ENCODE measurements around the gene GFOD1. TPM values are rescaled to one million over a fixed set of nuclear protein-coding genes. Genes with fewer than 3 reads are reported as not detected.

GFOD1 gene
- polyA plus RNA-seq, 1 donor from 2014 or later: 7.0 TPM

GRCh38 chr6:13342414-13343019 is 144.9 kb downstream of the GFOD1 start:
- Histone ChIP-seq H3K27ac (ENCODE audit: low read length) (no peak overlapping the region), H2AFZ (ENCODE audit: low read depth, low read length) (no peak overlapping the region)
- TF ChIP-seq TAF1 (IDR thresholded peaks at IDR 0.05; ENCODE audit: low read depth) (no peak), REST (IDR thresholded peaks at IDR 0.05; ENCODE audit: borderline replicate concordance) (no peak), RAD21 (conservative IDR thresholded peaks at IDR 0.05) (no peak), EP300 (conservative IDR thresholded peaks at IDR 0.05; ENCODE audit: poor library complexity, severe bottlenecking) (no peak), CTCF (IDR thresholded peaks at IDR 0.05; ENCODE audit: poor library complexity, severe bottlenecking) (no peak), MXI1 (conservative IDR thresholded peaks at IDR 0.05; ENCODE audit: poor library complexity, severe bottlenecking) (no peak), SMC3 (conservative IDR thresholded peaks at IDR 0.05; ENCODE audit: poor library complexity) (no peak), EZH2 (IDR thresholded peaks at IDR 0.05; ENCODE audit: borderline replicate concordance, insufficient read depth, low read length, poor library complexity, severe bottlenecking) (no peak)

GRCh38 chr6:13339863-13340630 is 147.4 kb downstream of the GFOD1 start:
- Histone ChIP-seq H3K27ac (ENCODE audit: low read length) (no peak overlapping the region), H3K9me2 (ENCODE audit: insufficient read depth, low read length) (no peaks in the 10 kb centered on the region), H4K20me1 (ENCODE audit: insufficient read depth) (no peaks in the 10 kb centered on the region), H3K27me3 (ENCODE audit: insufficient read depth, low read depth, low read length) (no peaks in the 10 kb centered on the region), H3K36me3 (ENCODE audit: insufficient read depth, low read length) (no peaks in the 10 kb centered on the region), H3F3A (ENCODE audit: insufficient read depth, low read length, poor library complexity, severe bottlenecking) (no peaks in the 10 kb centered on the region), H3K4me3 (ENCODE audit: low read length) (no peak overlapping the region), H3K79me2 (replicated peaks; ENCODE audit: insufficient read depth, low read length) (no peaks in the 10 kb centered on the region), H2AFZ (ENCODE audit: low read depth, low read length) (no peak overlapping the region), H3K9ac (ENCODE audit: low read length) (no peak overlapping the region), H3K9me3 (ENCODE audit: low read length) (no peaks in the 10 kb centered on the region), H3K4me2 (ENCODE audit: low read length) (no peak overlapping the region)
- TF ChIP-seq RAD21 (conservative IDR thresholded peaks at IDR 0.05) (no peak), EZH2 (IDR thresholded peaks at IDR 0.05; ENCODE audit: borderline replicate concordance, insufficient read depth, low read length, poor library complexity, severe bottlenecking) (no peak), REST (IDR thresholded peaks at IDR 0.05; ENCODE audit: borderline replicate concordance) (no peak), POLR2AphosphoS5 (IDR thresholded peaks at IDR 0.05) (no peak), SMC3 (conservative IDR thresholded peaks at IDR 0.05; ENCODE audit: poor library complexity) (no peak), CTCF (IDR thresholded peaks at IDR 0.05; ENCODE audit: poor library complexity, severe bottlenecking) (no peak), MXI1 (conservative IDR thresholded peaks at IDR 0.05; ENCODE audit: poor library complexity, severe bottlenecking) (no peak), EP300 (conservative IDR thresholded peaks at IDR 0.05; ENCODE audit: poor library complexity, severe bottlenecking) (no peak), TAF1 (IDR thresholded peaks at IDR 0.05; ENCODE audit: low read depth) (no peak)

More at GRCh38 chr6:13342414-13343019, 144.9 kb downstream of the GFOD1 start:
- H3K4me2 ChIP-seq (ENCODE audit: low read length): no peak overlapping the region
- no peaks in the 10 kb centered on the region for H3K36me3 ChIP-seq (ENCODE audit: insufficient read depth, low read length)
- no peaks in the 10 kb centered on the region for H3K9me3 ChIP-seq (ENCODE audit: low read length)
- no peaks in the 10 kb centered on the region for H3K79me2 ChIP-seq (replicated peaks; ENCODE audit: insufficient read depth, low read length)
- H3K4me3 ChIP-seq (ENCODE audit: low read length): no peak overlapping the region
- no peaks in the 10 kb centered on the region for H3K27me3 ChIP-seq (ENCODE audit: insufficient read depth, low read depth, low read length)
- H4K20me1 ChIP-seq (ENCODE audit: insufficient read depth): no peaks in the 10 kb centered on the region
- no peaks in the 10 kb centered on the region for H3F3A ChIP-seq (ENCODE audit: insufficient read depth, low read length, poor library complexity, severe bottlenecking)
- no peak overlapping the region for H3K9ac ChIP-seq (ENCODE audit: low read length)
- no peaks in the 10 kb centered on the region for H3K9me2 ChIP-seq (ENCODE audit: insufficient read depth, low read length)
